T-cell (primary cell): ENCODE results near the gene CDT1. TPM values are rescaled to one million over a fixed set of nuclear protein-coding genes. Genes with fewer than 3 reads are reported as not detected.
"Not testable (repeated sequence)": the region's sequence is repeated elsewhere in the genome, so short reads cannot be mapped to it uniquely, and the experiment has no call there.

Source experiments
- ATAC-seq, 4 experiments: fragments of 200-7000 bp in 3 of 4; fragments of 150-1000 bp in 1 of 4; cut with Tn5 transposase; replicated peaks in 1 of 4; 1 replicate in 3 of 4; 2 replicates in 1 of 4; pipeline ENCODE4 v1.10.0; 2021; ENCODE audit warnings: moderate library complexity in 3 of 4, mild to moderate bottlenecking in 2 of 4, moderate number of reproducible peaks in 1 of 4
- CTCF ChIA-PET, 2 donors: fragments of 300-600 bp; sonication (Branson Sonifier 250); formaldehyde crosslinking; loops; one replicate each; lab custom pipeline; 2022; ENCODE audit warnings: antibody characterized with exemption in 2 of 2; lab: Charles Lee
- POLR2A ChIA-PET, 2 donors: fragments of 300-600 bp; sonication (Branson Sonifier 250); formaldehyde crosslinking; loops; one replicate each; lab custom pipeline; 2022; ENCODE audit warnings: antibody characterized with exemption in 2 of 2; lab: Charles Lee
- DNase-seq, 35 experiments: peaks; one replicate each; pipeline versions ENCODE4 v3.0.0 to v3.0.0-alpha.2; 2013 to 2023
- H3K27ac ChIP-seq: one replicate; pipeline ENCODE4 v1.5.1; 2013; ENCODE audit warnings: low read length
- H3K27me3 ChIP-seq, 2 experiments: replicated peaks in 1 of 2; 1 replicate in 1 of 2; 2 replicates in 1 of 2; pipeline versions ENCODE4 v1.6.1 to v1.7.0; 2013; ENCODE audit warnings: low read length in 1 of 2, mixed read lengths in 1 of 2; ENCODE audit not compliant: control insufficient read depth in 2 of 2, insufficient read depth in 2 of 2; ENCODE audit errors: extremely low read depth in 1 of 2
- H3K36me3 ChIP-seq, 2 donors: 1 replicate in 1 of 2; 2 replicates in 1 of 2; pipeline versions ENCODE4 v1.6.1 to v1.7.0; 2013; ENCODE audit warnings: low read length in 1 of 2; ENCODE audit not compliant: control insufficient read depth in 2 of 2, insufficient read depth in 1 of 2; ENCODE audit errors: extremely low read depth in 1 of 2
- H3K4me1 ChIP-seq, 2 experiments: 1 replicate in 1 of 2; 2 replicates in 1 of 2; pipeline versions ENCODE4 v1.6.1 to v1.7.0; 2013; ENCODE audit warnings: low read length in 2 of 2, mixed read lengths in 1 of 2; ENCODE audit not compliant: insufficient read depth in 2 of 2, control insufficient read depth in 1 of 2; ENCODE audit errors: extremely low read depth in 1 of 2
- H3K4me3 ChIP-seq, 2 donors: 1 replicate in 1 of 2; 2 replicates in 1 of 2; pipeline versions ENCODE4 v1.5.1 to v1.7.0; 2013; ENCODE audit warnings: mild to moderate bottlenecking in 2 of 2, low read length in 1 of 2, moderate library complexity in 1 of 2; ENCODE audit not compliant: control insufficient read depth in 1 of 2; ENCODE audit errors: extremely low read depth in 1 of 2
- H3K9me3 ChIP-seq: 2 replicates; pipeline ENCODE4 v1.7.0; 2013
- H3K27ac Mint-ChIP-seq, 2 donors: one replicate each; pipeline ENCODE4 v1.8.0; 2020 to 2021; ENCODE audit warnings: mild to moderate bottlenecking in 2 of 2, mixed read lengths in 2 of 2
- H3K27me3 Mint-ChIP-seq, 2 donors: one replicate each; pipeline ENCODE4 v1.8.0; 2021 to 2022; ENCODE audit warnings: mixed read lengths in 2 of 2
- H3K36me3 Mint-ChIP-seq: one replicate; pipeline ENCODE4 v1.8.0; 2021; ENCODE audit warnings: mixed read lengths
- H3K4me1 Mint-ChIP-seq, 3 donors: one replicate each; pipeline ENCODE4 v1.8.0; 2020 to 2022; ENCODE audit warnings: mixed read lengths in 3 of 3, mild to moderate bottlenecking in 1 of 3
- H3K4me3 Mint-ChIP-seq, 3 donors: one replicate each; pipeline ENCODE4 v1.8.0; 2020 to 2022; ENCODE audit warnings: mild to moderate bottlenecking in 3 of 3, mixed read lengths in 3 of 3, moderate library complexity in 3 of 3
- H3K9me3 Mint-ChIP-seq, 3 donors: one replicate each; pipeline ENCODE4 v1.8.0; 2020 to 2022; ENCODE audit warnings: mixed read lengths in 3 of 3
- WGBS: methylation state at CpG from one replicate; pipeline ENCODE4 v1.1.5; 2013; ENCODE audit warnings: missing lambda C conversion rate; ENCODE audit not compliant: insufficient coverage; 5-methylcytosine and 5-hydroxymethylcytosine counted together
- total RNA-seq, 35 experiments: library from RNA in 6 of 35; stranded (reverse) in 6 of 35; fragments of 120-200 nt in 1 of 35; gene quantifications; one replicate each; pipeline versions ENCODE4 v1.2.1 to v1.2.4 and lab custom pipeline; 2013 to 2026

CDT1 gene
- total RNA-seq, 5 donors from 2014 or later (not counting 1 experiment from before 2014, with no cell fraction given) = 0.93 to 3.7 (median 1.5) TPM

DNA sequence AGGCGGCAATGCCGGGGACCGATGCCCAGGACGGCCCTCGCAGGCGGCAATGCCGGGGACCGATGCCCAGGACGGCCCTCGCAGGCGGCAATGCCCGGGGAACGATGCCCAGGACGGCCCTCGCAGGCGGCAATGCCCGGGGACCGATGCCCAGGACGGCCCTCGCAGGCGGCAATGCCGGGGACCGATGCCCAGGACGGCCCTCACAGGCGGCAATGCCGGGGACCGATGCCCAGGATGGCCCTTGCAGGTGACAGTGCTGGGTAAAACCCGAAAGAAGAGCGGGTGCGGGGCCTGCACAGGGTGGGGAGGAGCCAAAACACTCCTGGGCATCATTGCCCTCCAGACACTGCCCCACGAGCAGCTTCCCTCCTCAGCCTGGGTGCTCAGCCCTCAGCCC lies 20.1 kb downstream of the CDT1 start:
- H3K4me3 Mint-ChIP-seq, H3K36me3 Mint-ChIP-seq, H3K27ac Mint-ChIP-seq, H3K9me3 Mint-ChIP-seq, H3K27me3 ChIP-seq, CTCF ChIA-PET, H3K9me3 ChIP-seq, H3K4me1 ChIP-seq, H3K27me3 Mint-ChIP-seq, ATAC-seq, H3K27ac ChIP-seq, H3K4me1 Mint-ChIP-seq, DNase-seq, POLR2A ChIA-PET, H3K4me3 ChIP-seq: not testable (repeated sequence)
- H3K36me3 ChIP-seq = peaks cover 15 to 17% of the 10 kb centered on the region in 2 donors
- WGBS = 95% methylated on average over 22 of the region's 31 CpGs

DNA sequence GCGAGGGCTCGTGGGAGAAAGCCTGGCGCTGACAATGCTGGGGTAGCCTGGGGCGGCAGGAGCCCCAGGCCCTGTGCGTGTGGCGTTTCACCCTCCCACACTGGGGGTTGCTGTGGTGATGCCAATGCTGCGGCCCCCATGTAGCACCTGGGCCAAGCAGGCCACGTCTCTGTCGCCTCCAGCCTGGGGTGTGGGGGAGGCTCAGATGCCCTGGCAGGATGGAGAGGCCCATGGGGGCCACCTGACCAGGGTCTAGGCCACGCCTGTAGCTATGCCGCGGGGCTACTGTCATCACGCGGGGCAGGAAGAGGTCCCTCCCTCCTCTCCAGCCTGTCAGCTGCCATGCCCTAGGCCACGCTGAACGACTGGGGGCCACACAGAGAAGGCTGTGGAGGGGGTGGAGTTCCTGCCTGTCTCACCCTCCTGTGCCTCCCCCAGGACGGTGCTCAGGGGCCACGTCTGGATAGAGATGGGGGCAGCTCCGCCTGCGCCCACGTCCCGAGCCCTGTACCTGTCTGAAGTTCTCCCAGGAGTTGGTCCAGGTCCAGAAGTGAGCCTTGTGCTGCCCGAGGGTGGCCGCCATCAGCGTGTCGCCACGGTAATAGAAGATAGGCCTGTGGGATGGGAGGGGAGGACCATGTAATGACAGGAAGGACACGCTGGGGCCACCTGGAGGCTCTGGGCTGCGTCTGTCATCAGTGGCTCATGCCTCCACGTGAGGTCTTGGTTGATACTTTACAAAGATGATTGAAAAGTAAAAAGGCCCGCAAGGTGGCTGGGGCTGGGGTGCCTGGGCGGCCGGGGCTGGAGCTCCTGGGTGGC lies 20.9 kb downstream of the CDT1 start:
- Histone ChIP-seq H3K4me1 (no peaks in the 10 kb centered on the region), H3K36me3 (peaks cover 15 to 20% of the 10 kb centered on the region in 2 donors), H3K27me3 (no peaks in the 10 kb centered on the region), H3K9me3 (no peaks in the 10 kb centered on the region), H3K27ac (no peak overlapping the region), H3K4me3 (no peak overlapping the region)
- Mint-ChIP-seq H3K4me3 (no peak overlapping the region), H3K27ac (no peak overlapping the region), H3K4me1 (no peaks in the 10 kb centered on the region), H3K9me3 (no peaks in the 10 kb centered on the region), H3K27me3 (no peaks in the 10 kb centered on the region), H3K36me3 (no peaks in the 10 kb centered on the region)
- ATAC-seq (no peak), DNase-seq (no peak)
- POLR2A ChIA-PET = no interaction called here
- CTCF ChIA-PET = no interaction called here
- 90% methylated on average over 26 of the region's 33 CpGs for WGBS

DNA sequence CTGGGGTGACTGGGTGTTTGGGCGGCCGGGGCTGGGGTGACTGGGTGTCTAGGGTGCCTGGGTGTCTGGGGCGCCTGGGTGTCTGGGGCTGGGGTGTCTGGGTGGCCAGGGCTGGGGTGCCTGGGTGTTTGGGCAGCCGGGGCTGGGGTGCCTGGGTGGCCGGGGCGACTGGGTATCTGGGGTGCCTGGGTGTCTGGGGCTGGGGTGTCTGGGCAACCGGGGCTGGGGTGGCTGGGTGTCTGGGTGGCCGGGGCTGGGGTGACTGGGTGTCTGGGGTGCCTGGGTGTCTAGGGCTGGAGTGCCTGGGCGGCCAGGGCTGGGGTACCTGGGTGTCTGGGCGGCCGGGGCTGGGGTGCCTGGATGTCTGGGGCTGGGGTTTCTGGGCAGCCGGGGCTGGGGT lies 21.6 kb downstream of the CDT1 start:
- no peak overlapping the region for H3K4me3 ChIP-seq
- Mint-ChIP-seq H3K4me3 (no peak overlapping the region), H3K27ac (no peak overlapping the region), H3K27me3 (no peaks in the 10 kb centered on the region), H3K4me1 (no peaks in the 10 kb centered on the region), H3K36me3 (no peaks in the 10 kb centered on the region), H3K9me3 (no peaks in the 10 kb centered on the region)
- CTCF ChIA-PET = no interaction called here
- no peaks in the 10 kb centered on the region for H3K4me1 ChIP-seq
- DNase-seq = no peak
- WGBS = 97% methylated on average over 6 of the region's 12 CpGs
- no peaks in the 10 kb centered on the region for H3K9me3 ChIP-seq
- no peaks in the 10 kb centered on the region for H3K27me3 ChIP-seq
- peaks cover 15 to 20% of the 10 kb centered on the region in 2 donors for H3K36me3 ChIP-seq
- POLR2A ChIA-PET = no interaction called here
- ATAC-seq = no peak
- H3K27ac ChIP-seq = no peak overlapping the region

DNA sequence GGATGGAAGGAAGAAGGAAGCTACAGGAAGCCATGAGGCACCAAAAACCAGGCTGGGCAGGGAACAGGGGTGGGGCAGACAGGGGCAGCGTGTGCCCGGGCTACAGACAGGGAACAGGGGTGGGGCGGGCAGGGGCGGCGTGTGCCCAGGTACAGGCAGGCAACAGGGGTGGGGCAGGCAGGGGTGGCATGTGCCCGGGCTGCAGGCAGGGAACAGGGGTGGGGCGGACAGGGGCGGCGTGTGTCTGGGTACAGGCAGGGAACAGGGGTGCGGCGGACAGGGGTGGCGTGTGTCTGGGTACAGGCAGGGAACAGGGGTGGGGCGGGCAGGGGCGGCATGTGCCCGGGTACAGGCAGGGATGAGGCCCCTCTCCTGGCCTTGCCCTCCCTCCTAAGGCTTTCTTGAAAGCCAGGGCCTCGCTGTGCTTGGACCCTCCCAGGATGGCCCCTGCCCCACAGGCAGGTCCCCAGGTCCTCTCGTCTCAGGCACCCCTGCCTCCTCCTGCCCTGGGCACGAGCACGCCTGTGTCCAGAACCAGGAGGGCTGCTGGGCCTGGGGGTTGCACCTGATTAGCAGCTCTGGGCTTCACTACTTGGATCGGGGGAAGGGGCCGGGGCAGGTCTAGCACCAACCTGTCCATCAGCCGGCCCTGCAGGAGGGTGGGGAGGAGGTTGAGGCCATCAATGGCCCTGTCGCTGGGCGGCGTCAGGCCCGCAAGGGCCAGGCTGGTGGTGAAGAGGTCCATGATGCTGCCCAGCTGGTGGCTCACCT lies 22.7 kb downstream of the CDT1 start:
- ChIA-PET POLR2A (no interaction called here), CTCF (no interaction called here)
- no peak overlapping the region for H3K4me3 Mint-ChIP-seq
- no peak for ATAC-seq
- Histone ChIP-seq H3K9me3 (no peaks in the 10 kb centered on the region), H3K27me3 (no peaks in the 10 kb centered on the region), H3K27ac (no peak overlapping the region), H3K36me3 (peaks cover 14 to 15% of the 10 kb centered on the region in 2 donors), H3K4me1 (no peaks in the 10 kb centered on the region), H3K4me3 (no peak overlapping the region)
- no peaks in the 10 kb centered on the region for H3K9me3 Mint-ChIP-seq
- no peak for DNase-seq
- no peak overlapping the region for H3K27ac Mint-ChIP-seq
- H3K27me3 Mint-ChIP-seq = no peaks in the 10 kb centered on the region
- no peaks in the 10 kb centered on the region for H3K36me3 Mint-ChIP-seq
- H3K4me1 Mint-ChIP-seq = no peaks in the 10 kb centered on the region
- 96% methylated on average over 22 of the region's 26 CpGs for WGBS

DNA sequence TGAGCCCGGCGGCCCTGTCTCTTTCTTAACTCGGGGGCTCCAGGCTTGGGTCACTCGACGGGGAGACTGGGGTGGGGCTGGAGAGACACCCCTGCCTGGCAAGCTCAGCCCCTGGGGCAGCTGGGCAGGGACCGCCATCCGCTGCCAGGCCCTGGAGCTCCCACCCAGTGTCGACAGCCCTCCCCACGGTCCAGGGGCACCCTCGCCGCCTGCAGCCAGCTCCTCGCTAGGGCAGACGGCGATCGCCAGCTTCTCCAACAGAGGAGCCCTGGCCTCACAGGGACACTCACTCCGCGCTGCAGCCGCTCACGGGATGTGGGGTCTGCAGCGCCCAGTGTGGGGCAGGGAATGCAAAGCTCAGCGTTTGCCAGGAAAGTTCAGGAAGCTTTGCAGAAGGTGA lies 24.1 kb downstream of the CDT1 start:
- H3K27ac ChIP-seq = no peak overlapping the region
- ChIA-PET POLR2A (no interaction called here), CTCF (no interaction called here)
- WGBS = 95% methylated on average over 17 of the region's 21 CpGs
- H3K36me3 ChIP-seq = peaks cover 4 to 7% of the 10 kb centered on the region in 2 donors
- DNase-seq (no peak), ATAC-seq (no peak)
- Mint-ChIP-seq H3K4me3 (no peak overlapping the region), H3K9me3 (no peaks in the 10 kb centered on the region), H3K36me3 (no peaks in the 10 kb centered on the region), H3K4me1 (no peaks in the 10 kb centered on the region), H3K27me3 (no peaks in the 10 kb centered on the region), H3K27ac (no peak overlapping the region)
- no peaks in the 10 kb centered on the region for H3K4me1 ChIP-seq
- H3K4me3 ChIP-seq = no peak overlapping the region
- H3K27me3 ChIP-seq = no peaks in the 10 kb centered on the region
- H3K9me3 ChIP-seq = no peaks in the 10 kb centered on the region

DNA sequence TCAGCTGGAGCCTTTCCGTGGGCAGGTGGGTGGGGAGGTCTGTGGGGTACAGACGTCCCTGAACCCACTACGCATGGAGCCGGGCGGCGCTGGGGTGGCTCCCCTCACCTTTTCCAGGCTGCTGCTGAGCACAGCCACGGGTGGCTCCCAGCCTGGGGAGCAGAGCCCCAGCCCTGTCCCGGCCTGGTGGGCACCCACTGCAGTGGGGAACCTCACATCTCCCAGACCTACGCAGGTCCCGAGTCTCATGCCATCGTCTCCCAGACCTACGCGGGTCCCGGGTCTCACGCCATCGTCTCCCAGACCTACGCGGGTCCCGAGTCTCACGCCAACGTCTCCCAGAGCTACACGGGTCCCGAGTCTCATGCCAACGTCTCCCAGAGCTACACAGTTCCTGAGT lies 25.1 kb downstream of the CDT1 start:
- Histone ChIP-seq H3K4me3 (no peak overlapping the region), H3K36me3 (peaks cover 4 to 7% of the 10 kb centered on the region in 2 donors), H3K4me1 (no peaks in the 10 kb centered on the region), H3K27me3 (no peaks in the 10 kb centered on the region), H3K27ac (no peak overlapping the region), H3K9me3 (no peaks in the 10 kb centered on the region)
- H3K4me1 Mint-ChIP-seq = no peaks in the 10 kb centered on the region
- H3K36me3 Mint-ChIP-seq = peaks cover under 1% of the 10 kb centered on the region
- no peaks in the 10 kb centered on the region for H3K9me3 Mint-ChIP-seq
- ChIA-PET POLR2A (no interaction called here), CTCF (no interaction called here)
- DNase-seq (no peak), ATAC-seq (no peak)
- H3K27ac Mint-ChIP-seq = no peak overlapping the region
- no peaks in the 10 kb centered on the region for H3K27me3 Mint-ChIP-seq
- 87% methylated on average over 24 of the region's 24 CpGs for WGBS
- no peak overlapping the region for H3K4me3 Mint-ChIP-seq
